ENCODE results near the gene ACADVL. TPM values are rescaled to one million over a fixed set of nuclear protein-coding genes. Genes with fewer than 3 reads are reported as not detected.

ACADVL gene
- polyA plus RNA-seq, 1 of the 3 experiments (the other 2 are of a cell fraction) = 635 TPM

GRCh38 chr17:7266784-7267183 lies 47.0 kb downstream of the ACADVL start (continued):
- TF ChIP-seq YY1 (IDR thresholded peaks at IDR 0.05; ENCODE audit: low read depth) = no peak
- no peak for TF ChIP-seq MXI1 (IDR thresholded peaks at IDR 0.05; ENCODE audit: low read depth, low read length)
- no peak for TF ChIP-seq RXRA (IDR thresholded peaks at IDR 0.05; ENCODE audit: borderline replicate concordance, low read depth)
- no peak for TF ChIP-seq FOXJ3 (CRISPR knock-in tag; IDR thresholded peaks at IDR 0.05)

Small RNA genes lying within 50 kb of the gene (small RNA-seq; reads per million reads assigned to genes)
- gene AC120057.4 (0 reads per million in 7 experiments), gene MIR324 (43.1 to 3,645 (median 1,755) reads per million in 7 experiments), gene RF00019 (0 reads per million in 7 experiments)

Other genes starting within 250 kb of the ACADVL start
- not detected in 2 replicates for gene ALOX12, start 223.9 kb upstream of the ACADVL start, polyA plus RNA-seq (2012; rRNA removed)
- 220 and 317 TPM in 2 replicates for gene RNASEK, start 207.3 kb upstream of the ACADVL start, polyA plus RNA-seq (2012; rRNA removed)
- gene BCL6B, start 196.9 kb upstream of the ACADVL start, polyA plus RNA-seq (2012; rRNA removed) = 0.02 TPM in 1 of 2 replicates, not detected in the other
- 2.5 and 3.9 TPM in 2 replicates for gene SLC16A13, start 183.9 kb upstream of the ACADVL start, polyA plus RNA-seq (2012; rRNA removed)
- gene SLC16A11, start 175.8 kb upstream of the ACADVL start, polyA plus RNA-seq (2012; rRNA removed) = 0.12 and 0.18 TPM in 2 replicates
- not detected in 2 replicates for gene CLEC10A, start 139.7 kb upstream of the ACADVL start, polyA plus RNA-seq (2012; rRNA removed)
- gene ASGR2, start 105.1 kb upstream of the ACADVL start, polyA plus RNA-seq (2012; rRNA removed) = not detected in 2 replicates
- gene ASGR1, start 40.6 kb upstream of the ACADVL start, polyA plus RNA-seq (2012; rRNA removed) = 2.0 and 2.1 TPM in 2 replicates
- 22.1 and 30.5 TPM in 2 replicates for gene DLG4, start 102 bp upstream of the ACADVL start, polyA plus RNA-seq (2012; rRNA removed)
- gene DVL2, start 14.6 kb downstream of the ACADVL start, polyA plus RNA-seq (2012; rRNA removed) = 6.9 and 8.3 TPM in 2 replicates
- gene PHF23, start 19.5 kb downstream of the ACADVL start, polyA plus RNA-seq (2012; rRNA removed) = 53.3 and 58.5 TPM in 2 replicates
- gene GABARAP, start 22.5 kb downstream of the ACADVL start, polyA plus RNA-seq (2012; rRNA removed) = 585 and 637 TPM in 2 replicates
- 111 and 124 TPM in 2 replicates for gene CTDNEP1, start 31.8 kb downstream of the ACADVL start, polyA plus RNA-seq (2012; rRNA removed)
- 45.4 and 52.1 TPM in 2 replicates for gene ELP5, start 32.3 kb downstream of the ACADVL start, polyA plus RNA-seq (2012; rRNA removed)
- 2.9 and 5.0 TPM in 2 replicates for gene CLDN7, start 42.5 kb downstream of the ACADVL start, polyA plus RNA-seq (2012; rRNA removed)
- 0.44 and 0.54 TPM in 2 replicates for gene SLC2A4, start 61.8 kb downstream of the ACADVL start, polyA plus RNA-seq (2012; rRNA removed)
- 0.36 and 0.54 TPM in 2 replicates for gene YBX2, start 74.7 kb downstream of the ACADVL start, polyA plus RNA-seq (2012; rRNA removed)
- 711 and 971 TPM in 2 replicates for gene EIF5A, start 87.7 kb downstream of the ACADVL start, polyA plus RNA-seq (2012; rRNA removed)
- 67.0 and 102 TPM in 2 replicates for gene GPS2, start 95.4 kb downstream of the ACADVL start, polyA plus RNA-seq (2012; rRNA removed)
- gene NEURL4, start 109.4 kb downstream of the ACADVL start, polyA plus RNA-seq (2012; rRNA removed) = 20.7 and 22.1 TPM in 2 replicates
- gene ACAP1, start 116.6 kb downstream of the ACADVL start, polyA plus RNA-seq (2012; rRNA removed) = 0.71 and 6.4 TPM in 2 replicates
- 9.5 and 12.1 TPM in 2 replicates for gene KCTD11, start 132.2 kb downstream of the ACADVL start, polyA plus RNA-seq (2012; rRNA removed)
- gene TMEM95, start 135.2 kb downstream of the ACADVL start, polyA plus RNA-seq (2012; rRNA removed) = not detected in 2 replicates
- 0.64 and 0.75 TPM in 2 replicates for gene TNK1, start 161.2 kb downstream of the ACADVL start, polyA plus RNA-seq (2012; rRNA removed)
- 72.0 and 95.0 TPM in 2 replicates for gene PLSCR3, start 174.6 kb downstream of the ACADVL start, polyA plus RNA-seq (2012; rRNA removed)
- 114 and 213 TPM in 2 replicates for gene TMEM256, start 184.2 kb downstream of the ACADVL start, polyA plus RNA-seq (2012; rRNA removed)
- 16.8 and 29.9 TPM in 2 replicates for gene NLGN2, start 187.9 kb downstream of the ACADVL start, polyA plus RNA-seq (2012; rRNA removed)
- gene SPEM1, start 200.4 kb downstream of the ACADVL start, polyA plus RNA-seq (2012; rRNA removed) = not detected in 2 replicates
- not detected in 2 replicates for gene SPEM2, start 205.7 kb downstream of the ACADVL start, polyA plus RNA-seq (2012; rRNA removed)
- not detected in 2 replicates for gene SPEM3, start 208.9 kb downstream of the ACADVL start, polyA plus RNA-seq (2012; rRNA removed)
- 6.5 and 6.6 TPM in 2 replicates for gene TMEM102, start 215.5 kb downstream of the ACADVL start, polyA plus RNA-seq (2012; rRNA removed)
- gene FGF11, start 219.6 kb downstream of the ACADVL start, polyA plus RNA-seq (2012; rRNA removed) = 1.9 and 2.5 TPM in 2 replicates
- 26.8 and 29.7 TPM in 2 replicates for gene CHRNB1, start 225.1 kb downstream of the ACADVL start, polyA plus RNA-seq (2012; rRNA removed)